Amniotic stem cell (primary cell): Measurements from ENCODE around the gene MAP1LC3B.
"Not testable (repeated sequence)": the region's sequence is repeated elsewhere in the genome, so short reads cannot be mapped to it uniquely, and the experiment has no call there.

Experiments
- DNase-seq: peaks from one replicate; lab custom pipeline; 2025; lab: John Stamatoyannopoulos, UW

The MAP1LC3B gene

GRCh38 chr16:87360862-87361610 is 31.1 kb upstream of the MAP1LC3B start:
- no peak for DNase-seq

- no peak for DNase-seq
Measured at GRCh38 chr16:87361916-87362619, 30.1 kb upstream of the MAP1LC3B start.

GRCh38 chr16:87362828-87363559 is 29.1 kb upstream of the MAP1LC3B start:
- DNase-seq, result not testable (repeated sequence)

GRCh38 chr16:87363771-87364455 is 28.2 kb upstream of the MAP1LC3B start:
- DNase-seq, result no peak

- DNase-seq, result no peak
Measured at GRCh38 chr16:87365021-87365713, 27.0 kb upstream of the MAP1LC3B start.

- DNase-seq, result no peak
Measured at GRCh38 chr16:87366288-87366687, 25.8 kb upstream of the MAP1LC3B start.

- no peak for DNase-seq
Measured at GRCh38 chr16:87366930-87367329, 25.2 kb upstream of the MAP1LC3B start.

- no peak for DNase-seq
Measured at GRCh38 chr16:87367529-87367928, 24.6 kb upstream of the MAP1LC3B start.

- no peak for DNase-seq
Measured at GRCh38 chr16:87368029-87368770, 23.9 kb upstream of the MAP1LC3B start.

- no peak for DNase-seq
Measured at GRCh38 chr16:87369117-87369765, 22.9 kb upstream of the MAP1LC3B start.

- no peak for DNase-seq
Measured at GRCh38 chr16:87369796-87370719, 22.1 kb upstream of the MAP1LC3B start.

- DNase-seq, result no peak
Measured at GRCh38 chr16:87371261-87371866, 20.8 kb upstream of the MAP1LC3B start.

GRCh38 chr16:87372305-87372704 is 19.8 kb upstream of the MAP1LC3B start:
- DNase-seq, result no peak

- DNase-seq, result no peak
Measured at GRCh38 chr16:87374313-87374712, 17.8 kb upstream of the MAP1LC3B start.

- DNase-seq, result no peak
Measured at GRCh38 chr16:87375426-87376135, 16.6 kb upstream of the MAP1LC3B start.

GRCh38 chr16:87376660-87377059 is 15.5 kb upstream of the MAP1LC3B start:
- no peak for DNase-seq

GRCh38 chr16:87379312-87379752 is 12.8 kb upstream of the MAP1LC3B start:
- DNase-seq, result not testable (repeated sequence)

- DNase-seq, result no peak
Measured at GRCh38 chr16:87380403-87380802, 11.7 kb upstream of the MAP1LC3B start.
